ENCODE measurements around the gene IRF3. TPM values are rescaled to one million over a fixed set of nuclear protein-coding genes. Genes with fewer than 3 reads are reported as not detected.

Gene IRF3
- total RNA-seq, 1 experiment from 2014 or later, result 131 TPM

DNA sequence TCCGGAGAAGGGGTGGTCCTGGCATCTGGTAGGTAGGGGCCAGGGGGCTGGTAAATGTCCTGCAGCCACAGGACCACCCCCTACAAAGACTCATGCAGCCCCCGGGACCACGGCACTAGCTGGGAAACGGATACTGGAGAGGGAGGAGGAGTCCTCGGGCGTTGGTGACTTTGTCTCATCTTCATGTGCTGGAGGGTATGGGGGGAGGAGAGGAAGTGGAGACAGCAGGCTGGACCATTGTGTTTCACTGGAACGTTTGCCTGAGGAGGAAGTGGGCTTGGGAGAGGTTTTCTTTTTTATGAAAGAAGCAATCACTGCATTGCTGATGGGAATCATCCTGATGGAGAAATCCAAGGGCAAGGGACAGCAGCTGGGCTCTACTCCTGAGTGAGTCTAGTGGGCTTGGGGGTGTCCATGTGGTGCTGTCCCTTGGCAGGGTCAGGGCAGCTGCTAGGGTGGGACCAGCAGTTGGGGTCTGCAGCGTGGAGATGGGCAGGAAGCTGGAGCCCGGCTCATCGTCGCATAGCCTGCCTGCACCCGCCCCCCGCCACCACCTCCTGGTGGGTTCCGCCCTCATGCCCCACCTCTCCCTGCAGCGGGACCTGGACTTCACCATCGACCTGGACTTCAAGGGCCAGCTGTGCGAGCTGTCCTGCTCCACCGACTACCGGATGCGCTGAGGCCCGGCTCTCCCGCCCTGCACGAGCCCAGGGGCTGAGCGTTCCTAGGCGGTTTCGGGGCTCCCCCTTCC, 22.1 kb upstream of the IRF3 start:
- H3K4me3 Mint-ChIP-seq (ENCODE audit: unreplicated experiment), result no peak overlapping the region
- no peaks in the 10 kb centered on the region for H3K27me3 ChIP-seq (replicated peaks; ENCODE audit: control insufficient read depth, insufficient read depth, low read length)
- H3K9me3 ChIP-seq, result no peaks in the 10 kb centered on the region
- TF ChIP-seq, protein P1, sequence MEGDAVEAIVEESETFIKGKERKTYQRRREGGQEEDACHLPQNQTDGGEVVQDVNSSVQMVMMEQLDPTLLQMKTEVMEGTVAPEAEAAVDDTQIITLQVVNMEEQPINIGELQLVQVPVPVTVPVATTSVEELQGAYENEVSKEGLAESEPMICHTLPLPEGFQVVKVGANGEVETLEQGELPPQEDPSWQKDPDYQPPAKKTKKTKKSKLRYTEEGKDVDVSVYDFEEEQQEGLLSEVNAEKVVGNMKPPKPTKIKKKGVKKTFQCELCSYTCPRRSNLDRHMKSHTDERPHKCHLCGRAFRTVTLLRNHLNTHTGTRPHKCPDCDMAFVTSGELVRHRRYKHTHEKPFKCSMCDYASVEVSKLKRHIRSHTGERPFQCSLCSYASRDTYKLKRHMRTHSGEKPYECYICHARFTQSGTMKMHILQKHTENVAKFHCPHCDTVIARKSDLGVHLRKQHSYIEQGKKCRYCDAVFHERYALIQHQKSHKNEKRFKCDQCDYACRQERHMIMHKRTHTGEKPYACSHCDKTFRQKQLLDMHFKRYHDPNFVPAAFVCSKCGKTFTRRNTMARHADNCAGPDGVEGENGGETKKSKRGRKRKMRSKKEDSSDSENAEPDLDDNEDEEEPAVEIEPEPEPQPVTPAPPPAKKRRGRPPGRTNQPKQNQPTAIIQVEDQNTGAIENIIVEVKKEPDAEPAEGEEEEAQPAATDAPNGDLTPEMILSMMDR (IDR thresholded peaks at IDR 0.05; ENCODE audit: insufficient read depth in 1 of 2, low read depth in 1 of 2, low read length in 1 of 2, severe bottlenecking in 1 of 2, unreplicated experiment in 1 of 2), result no peak
- CTCF ChIA-PET, result interaction anchor here (1.1 kb wide), 1 partner anchor 53 kb away, joined by 3 read pairs; no protein-coding TSS in a partner anchor
- H3K27ac Mint-ChIP-seq (ENCODE audit: unreplicated experiment), result no peak overlapping the region
- BruUV-seq (replicated peaks), result no TSS peak
- peaks cover 3% of the 10 kb centered on the region; the same call in 1 of the 2 replicates for H3K36me3 ChIP-seq (ENCODE audit: control insufficient read depth, insufficient read depth, low read length)
- peaks cover 97% of the 10 kb centered on the region for H3K36me3 Mint-ChIP-seq (ENCODE audit: insufficient read depth, unreplicated experiment)
- no peak overlapping the region for H3K4me3 ChIP-seq (ENCODE audit: low read depth, low read length)
- H3K4me1 Mint-ChIP-seq (ENCODE audit: low read depth, unreplicated experiment), result peaks cover 14% of the 10 kb centered on the region
- H3K9me3 Mint-ChIP-seq (ENCODE audit: unreplicated experiment), result no peaks in the 10 kb centered on the region
- H3K27me3 Mint-ChIP-seq (ENCODE audit: insufficient read depth, unreplicated experiment), result no peaks in the 10 kb centered on the region
- POLR2A ChIA-PET, result no interaction called here
- intact Hi-C loops (cut with micrococcal nuclease; ENCODE audit: unreplicated experiment), result no loop called here
- no peak for DNase-seq
- no peaks in the 10 kb centered on the region for H3K4me1 ChIP-seq

DNA sequence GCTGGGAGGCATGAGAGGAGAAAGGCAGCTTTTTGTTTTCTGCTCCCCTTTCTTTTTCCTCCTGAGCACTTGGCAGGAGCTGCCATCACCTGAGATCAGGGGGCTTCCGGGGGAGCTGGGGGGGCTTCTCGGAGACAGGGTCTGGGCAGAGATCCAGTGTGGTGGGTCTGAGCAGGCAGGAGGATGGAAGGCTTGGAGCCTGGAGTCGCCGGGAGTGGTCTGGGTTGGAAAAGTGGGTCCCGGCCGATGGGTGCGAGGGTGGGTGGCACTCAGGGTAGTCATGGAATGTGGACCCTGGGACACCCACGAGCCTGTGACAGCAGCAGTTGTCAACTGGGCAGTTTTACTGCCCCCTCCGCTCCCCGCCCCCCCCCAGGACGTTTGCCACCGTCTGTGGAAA, 21.5 kb upstream of the IRF3 start:
- ChIA-PET CTCF (interaction anchor here (1.1 kb wide), 1 partner anchor 53 kb away, joined by 3 read pairs; no protein-coding TSS in a partner anchor), POLR2A (interaction anchor here (0.6 kb wide), 1 partner anchor 658 kb away, joined by 3 read pairs; no protein-coding TSS in a partner anchor)
- DNase-seq, result no peak
- Mint-ChIP-seq H3K9me3 (ENCODE audit: unreplicated experiment) (no peaks in the 10 kb centered on the region), H3K27me3 (ENCODE audit: insufficient read depth, unreplicated experiment) (no peaks in the 10 kb centered on the region), H3K36me3 (ENCODE audit: insufficient read depth, unreplicated experiment) (peaks cover 97% of the 10 kb centered on the region), H3K27ac (ENCODE audit: unreplicated experiment) (no peak overlapping the region), H3K4me3 (ENCODE audit: unreplicated experiment) (no peak overlapping the region), H3K4me1 (ENCODE audit: low read depth, unreplicated experiment) (peaks cover 14% of the 10 kb centered on the region)
- H3K9me3 ChIP-seq, result no peaks in the 10 kb centered on the region
- no peaks in the 10 kb centered on the region for H3K4me1 ChIP-seq
- H3K4me3 ChIP-seq (ENCODE audit: low read depth, low read length), result no peak overlapping the region
- H3K36me3 ChIP-seq (ENCODE audit: control insufficient read depth, insufficient read depth, low read length), result peaks cover 4% of the 10 kb centered on the region
- no peaks in the 10 kb centered on the region for H3K27me3 ChIP-seq (replicated peaks; ENCODE audit: control insufficient read depth, insufficient read depth, low read length)
- TF ChIP-seq, protein P1 (IDR thresholded peaks at IDR 0.05; ENCODE audit: insufficient read depth in 1 of 2, low read depth in 1 of 2, low read length in 1 of 2, severe bottlenecking in 1 of 2, unreplicated experiment in 1 of 2), result no peak
- intact Hi-C loops (cut with micrococcal nuclease; ENCODE audit: unreplicated experiment), result no loop called here
- BruUV-seq (replicated peaks), result no TSS peak

DNA sequence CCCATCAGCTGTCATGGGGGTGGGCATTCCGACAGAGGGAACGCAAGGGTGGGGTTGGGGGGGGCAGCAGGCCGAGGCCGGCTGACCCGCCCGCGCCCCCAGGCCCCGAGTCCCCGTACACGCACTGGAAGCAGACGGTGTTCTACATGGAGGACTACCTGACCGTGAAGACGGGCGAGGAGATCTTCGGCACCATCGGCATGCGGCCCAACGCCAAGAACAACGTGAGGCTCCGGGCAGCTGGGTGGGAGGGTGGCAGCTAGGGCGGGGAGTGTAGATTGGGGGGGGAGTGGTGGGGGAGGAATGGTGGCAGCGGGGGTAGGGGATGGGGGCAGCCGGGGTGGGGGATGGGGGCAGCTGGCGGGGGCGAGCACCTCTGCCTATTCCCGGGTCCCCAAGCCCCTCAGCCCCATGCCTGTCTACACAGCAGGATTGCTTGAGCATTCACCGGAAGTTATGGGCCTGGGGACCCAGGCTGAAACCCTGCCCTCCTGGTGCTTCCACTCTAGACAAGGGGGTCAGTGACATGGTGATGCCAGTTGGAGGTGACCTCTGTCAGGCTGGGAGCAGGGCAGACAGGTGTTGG, 20.9 kb upstream of the IRF3 start:
- peaks cover 14% of the 10 kb centered on the region for H3K4me1 Mint-ChIP-seq (ENCODE audit: low read depth, unreplicated experiment)
- Histone ChIP-seq H3K4me1 (no peaks in the 10 kb centered on the region), H3K27me3 (replicated peaks; ENCODE audit: control insufficient read depth, insufficient read depth, low read length) (no peaks in the 10 kb centered on the region), H3K9me3 (no peaks in the 10 kb centered on the region), H3K4me3 (ENCODE audit: low read depth, low read length) (no peak overlapping the region), H3K36me3 (ENCODE audit: control insufficient read depth, insufficient read depth, low read length) (peaks cover 5% of the 10 kb centered on the region)
- no peak for DNase-seq
- no peaks in the 10 kb centered on the region for H3K27me3 Mint-ChIP-seq (ENCODE audit: insufficient read depth, unreplicated experiment)
- no peak overlapping the region for H3K4me3 Mint-ChIP-seq (ENCODE audit: unreplicated experiment)
- H3K27ac Mint-ChIP-seq (ENCODE audit: unreplicated experiment), result no peak overlapping the region
- no peaks in the 10 kb centered on the region for H3K9me3 Mint-ChIP-seq (ENCODE audit: unreplicated experiment)
- no TSS peak for BruUV-seq (replicated peaks)
- ChIA-PET CTCF (interaction anchor here (1.1 kb wide), 1 partner anchor 54 kb away, joined by 3 read pairs; no protein-coding TSS in a partner anchor), POLR2A (interaction anchor here (0.6 kb wide), 1 partner anchor 658 kb away, joined by 3 read pairs; no protein-coding TSS in a partner anchor)
- TF ChIP-seq, protein P1 (IDR thresholded peaks at IDR 0.05; ENCODE audit: insufficient read depth in 1 of 2, low read depth in 1 of 2, low read length in 1 of 2, severe bottlenecking in 1 of 2, unreplicated experiment in 1 of 2), result no peak
- H3K36me3 Mint-ChIP-seq (ENCODE audit: insufficient read depth, unreplicated experiment), result peaks cover 97% of the 10 kb centered on the region
- intact Hi-C loops (cut with micrococcal nuclease; ENCODE audit: unreplicated experiment), result no loop called here
